ENCODE data around the gene GNAZ.
"Not testable (repeated sequence)": the region's sequence is repeated elsewhere in the genome, so short reads cannot be mapped to it uniquely, and the experiment has no call there.

The GNAZ gene

DNA sequence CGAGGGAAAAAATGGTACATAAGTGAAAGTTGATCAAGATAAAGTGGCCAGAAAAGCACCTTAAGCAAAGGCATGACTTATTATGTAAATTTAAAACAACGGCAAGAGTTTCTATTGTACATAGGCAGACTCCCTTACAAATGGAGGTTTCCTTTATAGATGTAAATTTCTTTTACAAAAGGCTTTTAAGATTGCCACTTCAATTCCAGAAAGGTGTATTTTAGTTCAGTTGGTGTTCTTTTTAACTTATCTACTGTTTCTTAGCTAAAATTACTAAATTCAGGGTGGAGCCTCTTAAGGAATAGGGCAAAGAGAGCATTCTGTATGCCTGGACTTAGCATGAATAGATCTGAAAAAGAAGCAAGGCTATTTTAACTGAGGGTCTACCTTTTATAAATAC, 24.9 kb upstream of the GNAZ start:
- no peak for DNase-seq

DNA sequence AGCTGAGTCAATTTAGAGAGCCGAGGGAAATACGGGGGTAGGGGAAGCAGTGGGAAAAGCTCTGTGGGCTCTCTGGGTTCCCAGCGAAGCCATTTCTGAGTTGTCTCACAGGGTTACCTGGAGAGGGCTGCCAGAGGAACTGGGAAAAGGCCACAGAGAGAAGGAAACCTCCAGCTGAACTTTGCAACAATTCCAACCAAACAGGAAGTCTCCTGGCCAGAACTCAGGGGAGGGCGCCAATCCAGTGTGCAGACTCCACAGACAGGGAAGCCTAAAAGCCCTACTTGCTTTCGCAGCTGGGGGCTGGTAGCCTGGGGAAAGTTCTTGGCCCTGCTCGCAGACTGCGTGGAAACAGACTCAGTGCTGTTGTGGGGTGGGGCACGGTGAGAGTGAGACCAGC, 23.1 kb upstream of the GNAZ start:
- no peak for DNase-seq

DNA sequence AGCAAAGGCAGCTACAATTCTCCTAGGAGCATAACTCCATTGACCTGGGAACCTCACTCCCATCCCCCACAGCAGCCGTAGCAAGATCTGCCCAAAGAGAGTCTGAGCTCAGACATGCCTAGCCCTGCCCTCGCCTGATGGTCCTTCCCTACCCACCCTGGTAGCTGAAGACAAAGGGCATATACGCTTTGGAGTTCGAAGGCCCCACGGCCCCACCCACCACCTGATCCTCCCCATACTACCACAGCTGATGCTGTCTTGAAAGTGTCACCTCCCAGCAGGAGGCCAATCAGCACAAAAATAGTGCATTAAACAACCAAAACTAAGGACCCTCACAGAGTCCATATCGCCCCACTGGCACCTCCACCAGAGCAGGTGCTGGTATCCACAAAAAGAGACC, 22.6 kb upstream of the GNAZ start:
- DNase-seq, result no peak

DNA sequence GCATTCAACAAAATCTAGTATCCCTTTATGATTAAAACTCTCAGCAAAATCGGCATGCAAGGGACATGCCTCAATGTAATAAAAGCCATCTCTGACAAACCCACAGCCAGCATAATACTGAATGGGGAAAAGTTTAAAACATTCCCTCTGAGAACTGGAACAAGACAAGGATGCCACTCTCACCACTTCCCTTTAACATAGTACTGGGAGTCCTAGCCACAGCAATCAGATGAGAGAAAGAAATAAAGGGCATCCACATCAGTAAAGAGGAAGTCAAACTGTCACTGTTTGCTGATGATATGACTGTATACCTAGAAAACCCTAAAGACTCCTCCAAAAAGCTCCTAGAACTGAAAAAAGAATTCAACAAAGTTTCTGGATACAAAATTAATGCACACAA, 19.8 kb upstream of the GNAZ start:
- not testable (repeated sequence) for DNase-seq

DNA sequence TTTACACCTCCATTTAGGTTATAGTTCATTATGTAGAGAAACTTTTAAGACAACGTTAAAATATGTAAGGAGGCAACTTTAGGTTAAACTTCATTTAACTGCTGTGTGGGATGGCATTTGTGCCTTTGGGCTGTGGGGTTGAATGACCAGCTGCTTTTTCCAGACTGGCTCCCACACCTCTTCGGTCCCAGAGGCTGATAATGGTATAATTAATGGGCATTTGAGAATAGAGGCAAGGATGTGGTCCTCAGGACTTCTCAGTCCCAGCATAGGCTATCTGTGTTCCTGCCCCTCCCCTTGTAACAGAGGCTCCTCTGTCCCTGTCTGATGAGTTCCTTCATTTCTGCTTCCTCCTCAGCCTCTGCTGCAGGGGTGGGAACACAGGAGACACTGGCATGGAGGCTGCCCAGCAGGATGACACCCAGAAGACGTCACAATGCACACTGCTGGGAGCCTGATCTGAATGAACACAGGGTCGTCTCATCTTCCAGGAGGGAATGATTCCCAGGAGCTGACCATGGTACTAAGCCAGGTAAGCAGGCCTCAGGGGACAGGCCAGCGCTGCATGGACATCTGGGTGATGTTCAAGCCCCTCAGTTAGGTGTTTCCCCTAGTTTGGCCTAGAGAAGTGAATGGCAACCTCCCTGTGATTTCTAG, 17.1 kb upstream of the GNAZ start:
- no peak for DNase-seq

DNA sequence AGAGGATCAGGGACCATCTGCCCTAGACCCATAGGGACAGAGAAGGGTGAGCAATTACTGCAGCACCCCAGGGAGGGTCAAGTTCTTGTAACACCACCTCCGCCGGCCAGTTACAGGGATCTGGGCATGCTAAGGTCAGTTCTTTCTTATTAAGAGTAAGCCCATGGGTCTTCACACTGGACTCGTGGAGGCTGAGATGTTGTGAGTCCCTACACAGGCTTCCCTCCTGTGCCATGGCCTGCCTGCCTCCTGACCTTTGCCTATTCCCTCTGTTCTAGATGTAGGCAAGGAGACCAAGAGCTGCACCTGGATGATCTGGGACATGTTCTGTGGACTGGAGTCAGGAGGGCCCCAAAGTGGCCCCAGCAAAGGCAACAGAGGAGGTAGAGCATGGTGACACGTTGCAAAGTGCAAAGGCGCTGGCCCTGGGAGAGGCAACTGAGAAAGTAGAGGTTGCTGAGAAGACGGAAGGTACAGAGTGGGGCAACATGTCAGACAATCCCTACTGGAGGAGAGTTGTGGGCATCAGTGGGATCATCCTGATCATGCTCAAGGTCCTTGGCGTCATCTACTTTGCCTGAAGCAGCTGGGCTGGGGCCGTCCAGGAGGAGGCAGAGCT, 16.3 kb upstream of the GNAZ start:
- DNase-seq, result no peak

DNA sequence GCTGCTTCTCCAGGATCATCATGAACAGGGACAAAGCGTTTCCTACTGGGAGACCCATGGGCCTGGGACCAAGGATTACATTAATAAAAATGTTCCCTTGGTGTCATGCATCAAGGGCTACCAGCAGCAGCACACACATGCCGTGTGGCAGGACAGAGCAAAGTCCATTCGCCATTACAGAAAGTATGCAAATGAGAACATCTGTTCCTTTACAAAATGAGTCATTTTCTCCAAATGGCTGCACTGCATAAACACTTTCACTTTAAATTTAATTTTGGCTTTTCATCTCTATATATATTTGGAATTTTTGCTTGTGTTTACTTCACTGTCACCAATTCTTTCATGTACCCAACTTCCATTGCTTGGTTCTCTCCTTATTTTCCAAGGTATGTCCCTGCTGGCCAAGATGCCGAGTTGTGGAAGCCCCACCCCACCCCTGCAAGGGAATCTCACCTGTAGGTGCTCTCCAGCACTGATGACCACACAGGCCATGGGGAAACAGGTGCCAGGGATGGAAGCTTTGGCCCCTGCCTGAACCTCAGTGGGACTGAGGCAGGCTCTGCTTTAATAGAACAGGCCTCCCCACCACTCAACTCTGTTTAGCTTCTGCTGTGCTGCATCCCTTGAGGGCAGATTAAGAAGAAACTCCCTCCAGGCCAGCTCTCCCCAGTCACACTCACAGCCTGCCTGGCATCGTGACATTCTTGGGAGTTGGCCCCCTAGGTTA, 15.6 kb upstream of the GNAZ start:
- no peak for DNase-seq

DNA sequence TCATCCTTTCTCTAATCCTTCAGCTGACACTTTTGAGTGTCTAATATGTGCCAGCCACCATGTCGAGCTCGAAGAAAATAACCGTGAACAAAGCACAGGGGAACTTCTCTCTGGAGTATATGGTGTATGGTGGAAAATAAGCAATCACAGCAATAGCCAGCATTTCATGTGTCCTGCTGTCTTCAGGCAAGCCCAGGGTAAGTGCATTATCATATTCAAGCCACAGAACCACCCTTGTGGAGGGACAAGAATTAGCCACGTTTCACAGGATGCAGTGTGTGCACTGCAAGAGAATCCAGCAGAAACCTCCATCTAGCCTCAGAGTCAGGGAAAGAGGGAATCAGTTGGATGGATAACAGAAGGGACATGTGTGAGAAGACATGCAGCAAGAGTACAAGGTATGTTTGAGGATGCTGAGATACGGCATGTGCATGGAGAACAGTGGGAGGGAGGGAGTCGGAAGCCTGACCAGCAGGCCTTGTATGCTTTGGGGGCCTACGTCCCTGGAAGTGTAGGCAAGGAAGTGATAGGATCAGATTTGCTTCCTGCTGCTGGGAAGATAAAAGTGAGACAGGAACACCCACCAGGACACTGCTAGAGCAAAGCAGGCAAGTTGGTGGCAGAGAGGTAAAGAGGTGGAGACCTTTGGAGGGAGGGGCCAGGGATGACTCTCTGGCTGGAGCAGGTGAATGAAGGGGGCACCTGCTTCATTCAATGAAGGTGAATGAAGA, 14.7 kb upstream of the GNAZ start:
- DNase-seq, result no peak

DNA sequence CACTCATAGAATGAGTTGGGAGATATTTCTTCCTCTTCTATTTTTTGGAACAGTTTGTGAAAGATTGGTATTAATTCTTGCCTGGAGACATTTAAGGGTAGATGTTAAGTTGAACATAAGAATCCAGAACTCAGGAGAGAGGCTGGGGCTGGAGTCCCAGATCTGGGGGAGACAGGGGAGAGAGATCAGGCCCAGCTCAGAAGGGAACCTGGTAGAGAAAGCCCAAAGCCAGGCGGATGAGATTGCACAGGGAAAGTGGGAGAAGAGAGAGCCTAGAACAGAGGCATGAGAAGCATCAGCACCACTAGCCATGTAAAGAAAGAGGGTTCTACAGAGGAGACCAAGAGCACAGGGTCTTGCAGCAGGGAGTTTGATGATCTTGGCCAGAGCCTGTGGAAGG, 13.0 kb upstream of the GNAZ start:
- DNase-seq, result no peak

DNA sequence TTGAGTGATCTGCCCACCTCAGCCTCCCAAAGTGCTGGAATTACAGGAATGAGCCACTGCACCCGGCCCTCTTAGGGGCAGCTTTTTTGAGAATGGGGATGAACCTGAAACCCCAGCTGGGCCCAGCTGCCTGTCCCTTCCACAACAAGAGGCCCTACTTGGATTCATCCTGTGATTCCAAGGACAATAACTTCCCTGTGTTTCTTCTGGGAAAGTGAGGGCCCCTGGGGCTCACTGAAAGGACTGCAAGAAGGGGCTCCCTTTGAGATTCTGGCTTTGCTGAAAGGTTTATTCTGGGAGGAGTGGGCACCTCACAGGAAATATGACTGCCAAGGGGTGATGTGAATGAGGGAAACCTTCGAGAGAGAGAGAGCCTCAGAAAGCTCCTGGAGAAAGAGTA, 12.3 kb upstream of the GNAZ start:
- no peak for DNase-seq

DNA sequence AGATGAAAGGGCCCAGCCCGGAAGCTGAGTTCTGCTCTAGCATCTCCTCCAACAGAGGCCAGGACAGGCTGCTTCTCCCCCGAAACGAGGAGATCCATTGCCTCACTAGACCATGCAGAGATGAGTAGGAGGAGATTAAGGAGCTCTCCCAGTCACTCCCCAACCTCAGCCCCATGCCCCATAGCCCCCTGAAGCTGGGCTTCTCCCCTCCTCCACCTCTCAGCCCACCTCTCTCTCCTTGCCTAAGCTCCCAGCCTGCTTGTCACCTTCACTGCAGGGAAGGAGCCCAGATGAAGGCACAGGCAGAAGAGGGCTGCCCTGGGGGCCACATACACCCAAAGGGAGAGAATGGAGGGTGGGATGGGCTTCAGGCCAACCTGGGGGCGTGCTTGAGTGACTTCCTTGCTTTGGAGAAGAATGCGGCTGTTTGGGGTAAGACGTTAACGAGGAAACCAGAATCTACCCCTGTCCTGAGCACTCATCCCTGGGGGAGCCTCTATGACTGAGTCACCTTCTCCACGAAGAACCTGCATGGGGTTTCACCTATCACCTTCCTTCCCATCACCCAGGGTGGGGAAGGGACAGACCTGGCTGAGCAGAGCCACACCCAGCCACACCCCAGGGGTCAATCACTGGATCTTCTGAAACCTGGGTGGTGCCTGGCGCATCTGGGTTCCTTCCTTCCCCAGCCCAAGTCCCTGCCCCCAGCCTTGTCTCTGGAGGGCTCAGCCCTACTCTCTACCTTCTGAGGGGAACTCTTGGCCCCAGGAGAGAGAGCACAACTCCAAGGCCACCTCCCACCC, 11.6 kb upstream of the GNAZ start:
- no peak for DNase-seq

DNA sequence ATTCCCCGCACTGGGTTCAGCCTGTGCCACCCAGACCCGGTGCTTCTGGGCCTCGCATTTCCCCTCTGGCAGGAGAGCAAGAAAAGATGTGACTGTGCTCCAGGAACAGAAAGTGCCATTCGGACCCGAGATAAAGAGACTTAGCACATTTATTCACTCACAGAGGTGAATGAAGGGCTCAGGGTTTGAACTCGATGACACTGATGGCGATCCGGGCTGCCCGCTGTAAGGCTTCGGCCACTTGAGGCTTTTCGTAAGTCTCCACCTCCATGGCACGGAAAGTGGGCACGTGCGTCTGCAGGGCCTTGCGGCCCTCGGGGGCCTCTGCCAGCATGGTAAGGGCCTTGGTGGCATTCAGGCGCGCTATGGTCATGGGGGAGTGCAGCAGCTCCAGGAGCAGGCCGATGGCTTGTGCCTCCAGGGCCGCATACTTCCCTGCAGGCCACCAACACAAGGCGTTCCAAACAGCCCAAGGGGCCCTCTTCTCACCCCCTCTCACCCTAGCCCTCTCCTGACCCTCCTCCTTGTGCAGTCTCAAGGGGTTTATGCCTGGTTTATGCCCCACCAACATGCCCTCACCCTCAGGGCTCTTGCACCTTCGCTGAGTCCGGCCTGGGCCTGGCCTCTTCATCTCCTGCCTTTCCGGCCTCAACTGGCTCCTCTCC, 10.9 kb upstream of the GNAZ start:
- no peak for DNase-seq

DNA sequence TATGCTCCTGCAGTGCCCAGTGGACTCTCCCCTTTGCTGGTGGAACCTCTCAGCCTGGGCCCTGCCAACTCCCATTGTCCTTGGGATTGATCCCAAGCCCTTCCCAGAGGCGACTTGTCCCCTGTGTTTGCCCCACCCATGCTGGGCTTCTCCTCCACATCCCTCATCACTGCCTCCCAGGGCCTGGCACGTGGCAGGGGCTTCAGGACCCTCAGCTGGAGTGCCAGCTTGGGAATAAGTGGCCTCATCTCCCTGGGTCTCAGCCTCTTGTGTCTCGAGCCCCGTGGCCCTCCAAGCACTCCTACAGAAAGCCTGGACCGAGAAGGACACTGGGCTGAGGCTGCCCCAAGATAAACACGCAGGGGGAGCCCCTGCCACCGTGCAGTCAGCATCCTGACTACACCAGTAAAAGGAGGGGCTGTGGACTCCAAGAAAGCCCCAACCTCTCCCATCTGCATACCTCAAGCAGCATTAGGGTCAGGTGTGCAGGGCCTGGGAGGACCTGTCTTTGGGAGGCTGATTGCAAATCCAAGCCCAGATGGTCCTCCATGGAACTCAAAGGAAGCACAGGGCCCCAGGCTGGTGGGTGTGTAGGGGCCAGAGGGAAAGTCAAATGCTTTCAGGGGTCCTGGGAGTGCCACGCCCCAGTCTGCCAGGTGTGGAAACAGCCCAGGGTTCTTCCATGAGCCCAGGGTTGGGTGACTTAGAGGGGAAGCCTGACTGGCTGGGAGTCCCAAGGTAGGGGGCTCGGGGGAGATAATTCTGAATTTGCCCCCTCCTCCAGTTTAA, 9.5 kb upstream of the GNAZ start:
- DNase-seq, result no peak

DNA sequence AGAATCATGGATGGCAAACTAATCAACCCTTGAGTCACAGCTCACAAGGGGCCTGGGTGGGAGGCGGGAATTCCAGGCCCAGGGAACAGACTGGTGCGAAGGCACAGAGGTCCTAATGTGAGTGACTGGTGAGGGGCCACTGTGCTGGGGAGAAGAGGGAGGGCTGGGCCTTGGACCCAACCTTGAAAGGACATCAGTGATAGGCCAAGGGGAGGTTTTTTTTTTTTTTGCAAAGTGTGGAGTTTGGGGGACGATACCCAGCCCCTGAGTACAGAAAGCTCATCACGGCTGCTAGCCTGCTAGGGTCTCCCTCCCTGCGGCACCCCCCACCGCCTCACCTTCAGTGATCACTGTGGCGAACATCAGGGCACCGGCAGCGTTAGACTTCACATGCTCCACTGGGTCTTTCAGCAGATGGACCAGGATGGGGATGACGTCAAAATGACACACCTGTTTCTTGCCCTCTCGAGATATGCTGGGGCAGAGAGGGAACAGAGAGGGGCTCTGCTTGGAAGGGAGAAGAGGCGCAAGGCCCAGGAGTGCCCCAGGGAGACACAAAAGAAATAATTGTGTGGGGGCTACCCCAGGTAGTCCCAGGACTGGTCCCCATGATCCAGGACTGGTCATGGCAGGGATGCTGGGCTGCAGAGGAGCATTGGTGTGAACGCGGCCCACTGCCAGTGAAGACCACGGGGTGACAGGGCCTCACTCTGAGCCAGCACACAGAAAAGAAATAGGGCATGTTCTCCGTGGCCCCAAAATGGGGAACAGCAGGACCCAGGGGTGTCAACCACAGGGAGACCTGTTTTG, 8.6 kb upstream of the GNAZ start:
- no peak for DNase-seq

DNA sequence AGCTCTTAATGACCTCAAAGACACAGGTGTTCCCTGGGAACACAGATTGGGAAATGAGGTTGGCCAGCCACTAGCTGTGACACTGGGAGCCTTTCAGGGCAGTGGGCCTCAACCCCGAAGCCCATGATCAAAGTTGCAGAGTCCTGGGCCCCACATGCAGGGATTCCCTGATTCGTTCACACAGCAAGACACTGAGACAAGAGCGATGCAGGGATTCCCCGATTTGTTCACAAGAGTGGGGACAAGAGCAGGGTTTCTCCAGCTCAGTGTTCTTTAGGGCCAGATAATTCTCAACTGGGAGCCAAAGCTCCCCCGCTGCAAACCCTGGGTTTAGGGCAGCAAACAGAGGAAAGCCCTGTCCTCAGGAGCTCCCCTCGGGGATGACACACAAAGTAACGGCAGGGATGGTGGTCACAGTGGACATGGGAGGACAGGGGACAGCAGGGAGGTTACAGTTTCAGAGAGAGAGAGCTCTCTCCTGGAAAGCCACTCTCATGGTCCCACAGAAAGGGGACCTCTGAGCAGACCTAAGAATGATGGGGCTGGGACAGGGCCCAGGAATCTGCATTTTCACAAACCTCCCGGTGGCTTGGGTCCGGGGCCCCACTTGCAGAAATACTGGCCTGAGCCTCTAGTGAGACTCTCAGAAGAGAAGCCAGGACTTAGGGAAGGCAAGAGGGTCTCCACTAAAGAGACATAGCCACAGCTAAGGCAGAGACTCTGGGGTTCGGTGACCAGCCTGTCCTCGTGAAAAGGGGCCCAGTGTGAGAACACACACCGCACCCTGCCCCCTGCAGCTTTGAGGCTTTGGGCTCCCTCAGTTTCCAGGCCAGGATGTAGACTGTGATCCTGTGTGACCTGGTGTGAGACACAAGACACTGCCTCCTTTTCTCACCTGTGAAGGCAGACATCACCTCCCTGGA, 7.4 kb upstream of the GNAZ start:
- DNase-seq, result no peak

DNA sequence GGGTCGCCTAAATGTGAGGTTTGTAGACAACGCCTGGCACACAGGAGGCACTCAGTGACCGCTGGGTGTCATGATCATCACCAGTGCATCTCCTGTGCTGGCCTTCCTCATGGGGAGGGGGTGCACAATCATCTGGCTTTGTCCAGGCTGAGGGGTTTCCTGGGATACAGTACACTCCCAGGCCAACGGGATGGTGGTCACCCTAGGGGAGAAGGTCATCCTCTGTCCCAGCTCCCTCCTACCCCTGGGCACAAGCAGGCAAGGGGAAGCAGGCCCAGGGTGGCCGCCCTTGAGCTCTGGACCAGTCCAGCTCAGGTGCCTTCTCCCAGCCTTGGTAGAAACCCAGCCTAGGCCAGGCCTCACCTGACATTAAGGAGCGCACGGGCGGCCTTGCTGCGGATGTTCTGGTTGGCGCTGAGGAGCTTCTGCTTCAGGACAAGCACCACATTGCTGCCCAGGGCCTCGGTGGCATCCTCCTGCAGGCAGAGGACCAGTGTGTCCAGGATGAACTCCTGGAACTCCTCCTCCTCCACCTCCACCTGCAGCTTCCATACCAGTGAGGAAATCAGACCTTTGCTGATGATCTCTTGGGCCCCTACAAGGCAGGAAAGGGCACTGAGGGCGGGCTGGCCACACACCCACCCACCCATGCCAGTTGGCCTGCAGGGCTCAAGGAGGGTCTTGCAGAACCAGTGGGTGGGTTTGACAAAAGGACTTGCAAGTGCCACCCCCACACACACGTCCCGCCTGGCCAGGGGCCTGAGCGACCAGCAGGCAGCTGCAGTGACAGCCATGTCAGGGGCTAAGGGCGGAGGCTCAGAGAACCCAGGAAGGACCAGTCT, 6.6 kb upstream of the GNAZ start:
- DNase-seq, result no peak

DNA sequence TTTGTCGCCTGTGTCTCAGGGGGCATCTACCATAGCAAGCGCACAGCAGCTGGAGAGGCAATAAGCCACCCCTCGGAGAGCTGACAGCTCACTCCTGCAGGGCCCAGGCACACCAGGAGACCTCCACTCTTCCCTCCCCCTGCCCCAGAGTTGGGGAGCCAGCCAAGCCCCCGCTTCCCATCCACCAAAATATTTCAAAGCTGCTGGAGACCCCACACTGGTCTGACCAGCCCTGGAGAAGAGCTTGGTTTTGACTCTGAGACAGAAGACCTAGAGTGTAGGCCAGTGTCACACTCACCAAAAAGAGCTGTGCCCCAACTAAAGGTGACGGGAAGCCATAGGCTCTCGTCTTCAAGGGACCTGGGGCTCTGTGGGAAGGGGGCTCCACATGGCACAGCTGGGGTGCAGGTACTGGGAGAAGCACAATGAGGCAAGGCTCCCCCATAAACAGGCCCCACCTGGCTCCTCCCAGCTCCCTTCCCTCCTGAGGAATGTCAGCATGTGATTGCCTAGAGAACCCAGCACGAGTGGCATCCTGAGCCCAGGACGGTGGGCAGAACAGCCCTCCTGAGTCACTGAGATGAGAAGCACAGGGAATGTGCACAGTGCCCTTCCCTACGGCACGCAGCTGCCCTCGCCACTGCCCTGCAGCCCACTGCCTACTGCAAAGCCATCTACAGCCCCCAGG, 5.8 kb upstream of the GNAZ start:
- DNase-seq, result no peak

DNA sequence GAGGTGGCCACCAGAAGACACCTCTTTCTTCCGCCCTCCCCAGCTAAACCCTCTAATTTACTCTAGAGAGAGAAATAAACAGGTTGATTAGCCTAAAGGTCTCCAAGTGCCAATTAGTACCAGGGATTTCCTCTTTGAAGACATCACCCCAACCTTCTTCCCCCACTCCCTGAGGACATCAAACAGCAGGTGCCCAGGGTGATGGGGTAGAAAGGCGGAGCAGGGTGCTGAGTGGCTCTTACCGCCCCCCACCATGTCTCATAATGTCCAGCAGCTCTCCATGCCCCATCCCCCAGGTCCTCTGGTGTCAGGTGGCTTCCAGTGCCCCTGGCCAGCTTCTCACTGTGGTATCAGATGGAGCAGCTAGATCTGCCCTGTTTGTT, 5.3 kb upstream of the GNAZ start:
- no peak for DNase-seq

All from cortex of kidney (tissue), 1 donor.